VCaP (cell line): ENCODE results near the gene CCDC6.
"Not testable (repeated sequence)": the region's sequence is repeated elsewhere in the genome, so short reads cannot be mapped to it uniquely, and the experiment has no call there.

ENCODE experiments used
- H3K27ac ChIP-seq: fragments of 450-650 bp; 2 replicates; pipeline ENCODE4 v1.5.1; 2017
- TF ChIP-seq, protein P1 (sequence below): fragments of 450-650 bp; conservative IDR thresholded peaks from 2 replicates; pipeline ENCODE4 v1.5.1; 2017; ENCODE audit warnings: mild to moderate bottlenecking, moderate library complexity

The CCDC6 gene

DNA sequence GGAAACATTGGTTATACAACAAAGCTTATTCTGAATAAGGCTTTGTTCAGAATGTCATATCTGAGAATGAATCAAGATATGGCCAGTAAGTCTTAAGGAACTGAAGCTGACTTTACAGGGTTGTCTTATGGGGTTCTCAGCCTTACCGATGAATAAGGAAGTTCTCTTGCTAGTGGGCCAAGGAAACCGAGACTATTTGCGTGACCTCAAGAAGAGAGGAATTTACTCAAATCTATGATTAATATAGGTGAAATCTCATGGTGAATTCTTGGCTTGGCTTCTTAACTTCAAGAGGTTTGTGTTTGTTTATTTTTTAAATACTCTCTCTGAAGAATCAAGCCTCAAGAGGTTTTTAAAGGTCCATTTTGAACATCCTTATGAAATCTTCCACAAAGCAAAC lies 148.4 kb downstream of the CCDC6 start:
- TF ChIP-seq, protein P1, sequence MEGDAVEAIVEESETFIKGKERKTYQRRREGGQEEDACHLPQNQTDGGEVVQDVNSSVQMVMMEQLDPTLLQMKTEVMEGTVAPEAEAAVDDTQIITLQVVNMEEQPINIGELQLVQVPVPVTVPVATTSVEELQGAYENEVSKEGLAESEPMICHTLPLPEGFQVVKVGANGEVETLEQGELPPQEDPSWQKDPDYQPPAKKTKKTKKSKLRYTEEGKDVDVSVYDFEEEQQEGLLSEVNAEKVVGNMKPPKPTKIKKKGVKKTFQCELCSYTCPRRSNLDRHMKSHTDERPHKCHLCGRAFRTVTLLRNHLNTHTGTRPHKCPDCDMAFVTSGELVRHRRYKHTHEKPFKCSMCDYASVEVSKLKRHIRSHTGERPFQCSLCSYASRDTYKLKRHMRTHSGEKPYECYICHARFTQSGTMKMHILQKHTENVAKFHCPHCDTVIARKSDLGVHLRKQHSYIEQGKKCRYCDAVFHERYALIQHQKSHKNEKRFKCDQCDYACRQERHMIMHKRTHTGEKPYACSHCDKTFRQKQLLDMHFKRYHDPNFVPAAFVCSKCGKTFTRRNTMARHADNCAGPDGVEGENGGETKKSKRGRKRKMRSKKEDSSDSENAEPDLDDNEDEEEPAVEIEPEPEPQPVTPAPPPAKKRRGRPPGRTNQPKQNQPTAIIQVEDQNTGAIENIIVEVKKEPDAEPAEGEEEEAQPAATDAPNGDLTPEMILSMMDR = no peak
- no peak overlapping the region for H3K27ac ChIP-seq

DNA sequence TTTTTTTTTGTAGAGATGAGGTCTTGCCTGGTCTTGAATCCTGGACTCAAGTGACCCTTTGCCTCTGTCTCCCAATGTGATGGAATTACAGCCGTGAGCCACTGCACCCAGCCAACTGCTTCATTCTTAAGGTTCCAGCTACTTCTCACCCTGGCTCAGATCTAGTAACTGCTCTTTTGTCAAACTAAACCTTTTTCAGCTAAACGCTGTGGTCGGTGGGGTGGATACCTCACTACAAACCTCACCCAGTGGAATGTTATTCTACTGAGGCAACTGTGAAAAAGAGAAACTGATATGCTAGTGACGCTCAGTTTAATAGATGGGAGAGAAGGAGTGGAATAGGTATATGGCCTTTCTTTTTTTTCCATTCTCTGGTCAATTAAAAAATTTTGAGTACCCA lies 151.4 kb downstream of the CCDC6 start:
- TF ChIP-seq, protein P1 = no peak

DNA sequence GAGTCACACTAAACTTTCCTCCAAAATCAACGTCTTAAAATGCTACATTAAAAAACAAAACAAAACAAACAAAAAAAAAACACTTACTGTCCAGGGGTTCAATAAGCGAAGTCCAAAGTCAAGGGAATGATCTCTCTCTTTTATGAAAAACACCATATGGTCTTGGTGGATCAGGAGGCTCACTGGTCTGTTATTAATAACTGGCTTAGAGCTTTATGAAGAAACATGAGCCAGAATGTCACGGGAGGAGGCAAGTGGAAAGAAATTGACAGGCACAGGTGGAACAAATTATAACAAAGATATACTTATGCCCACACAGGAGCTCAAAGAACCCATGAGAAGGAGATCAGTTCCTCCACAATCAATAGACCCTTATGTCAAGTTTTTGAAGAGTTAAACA lies 153.1 kb downstream of the CCDC6 start, which contains the start of gene MRLN:
TSS of gene MRLN (minus strand) at position 189 of the 400 bp plus-strand sequence.
- TF ChIP-seq, protein P1 = no peak
- H3K27ac ChIP-seq = no peak within 1 kb of the TSS

More for the DNA sequence above, 151.4 kb downstream of the CCDC6 start:
- H3K27ac ChIP-seq = no peak overlapping the region

DNA sequence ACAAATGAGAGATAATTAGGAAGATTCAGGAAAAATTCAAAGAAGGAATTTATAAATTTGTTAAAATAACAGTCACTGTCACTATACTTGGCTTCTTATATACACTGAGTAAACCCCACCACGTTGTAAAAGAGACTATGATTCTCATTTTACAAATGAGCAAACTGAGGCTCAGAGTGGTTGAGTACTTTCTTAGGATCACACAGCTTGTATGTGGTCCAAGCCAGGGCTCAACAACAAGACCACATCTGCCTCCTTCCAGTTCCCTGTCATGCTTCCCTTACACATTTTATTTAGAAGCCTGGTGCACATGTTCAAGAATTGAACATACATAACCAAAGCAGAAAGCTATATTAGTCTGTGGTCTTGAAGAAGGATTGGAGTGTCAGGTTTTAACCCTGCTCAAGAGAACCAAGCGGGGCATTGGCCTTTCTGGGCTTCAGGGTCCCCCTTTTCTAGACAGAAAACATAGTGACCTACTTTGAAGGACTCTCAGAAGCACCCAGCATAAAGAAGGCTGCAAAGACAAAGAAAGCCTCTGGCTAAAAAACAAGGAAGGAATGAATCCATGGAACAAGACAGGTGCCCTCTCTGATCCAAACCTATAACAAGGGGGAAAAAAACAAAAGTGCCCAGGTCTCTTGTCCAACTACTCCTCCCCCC lies 153.9 kb downstream of the CCDC6 start:
- TF ChIP-seq, protein P1 = no peak
- no peak overlapping the region for H3K27ac ChIP-seq

DNA sequence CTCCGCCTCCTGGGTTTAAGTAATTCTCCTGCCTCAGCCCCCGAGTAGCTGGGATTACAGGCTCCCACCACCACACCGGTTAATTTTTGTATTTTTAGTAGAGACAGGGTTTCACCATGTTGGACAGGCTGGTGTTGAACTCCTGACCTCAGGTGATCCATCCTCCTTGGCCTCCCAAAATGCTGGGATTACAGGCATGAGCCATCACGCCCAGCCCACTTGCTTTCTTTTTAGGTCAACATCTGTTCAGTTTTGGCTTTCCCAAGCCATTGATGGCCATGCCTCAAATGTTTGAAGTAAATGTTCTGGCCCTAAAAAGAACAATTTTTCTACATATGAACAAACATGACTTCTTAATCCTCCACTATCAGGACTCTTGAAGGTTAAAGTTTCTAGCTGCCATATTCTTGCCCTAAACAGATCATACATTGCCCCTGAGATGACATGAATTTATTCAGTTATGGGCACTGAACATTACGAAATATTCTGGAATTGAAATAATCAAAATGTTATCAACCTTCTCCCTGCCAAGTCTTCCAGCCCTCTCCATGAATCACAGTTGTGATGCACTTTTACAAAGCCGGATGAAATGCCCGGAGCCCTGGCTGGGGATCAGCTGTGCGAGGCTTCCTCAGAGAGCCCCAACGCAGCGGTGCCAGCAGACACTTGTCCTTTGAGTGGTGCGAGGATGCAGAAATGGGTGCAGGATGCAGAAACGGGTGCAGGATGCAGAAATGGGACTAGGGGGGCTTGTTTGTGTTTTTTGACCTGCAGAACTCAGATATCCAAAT lies 156.0 kb downstream of the CCDC6 start:
- no peak overlapping the region for H3K27ac ChIP-seq
- TF ChIP-seq, protein P1 = no peak

DNA sequence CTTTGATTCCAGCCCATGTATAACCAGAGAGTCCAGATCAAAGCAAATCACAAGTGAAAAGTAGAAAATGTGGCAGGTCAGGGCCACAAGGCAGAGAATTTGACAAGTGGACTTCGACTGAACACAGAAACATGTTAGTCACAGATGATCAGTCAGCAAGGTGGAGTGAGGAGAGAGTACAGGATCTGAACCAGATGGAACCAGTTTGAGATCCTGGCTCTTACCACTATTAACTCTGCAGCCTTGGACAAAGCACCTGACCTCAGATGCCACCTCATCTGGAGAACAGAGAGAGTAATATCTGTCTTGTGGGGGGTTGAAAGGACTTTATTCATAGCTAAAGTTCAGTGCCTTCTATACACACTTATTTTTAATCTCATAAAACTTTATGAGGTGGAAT lies 157.5 kb downstream of the CCDC6 start:
- H3K27ac ChIP-seq = no peak overlapping the region
- TF ChIP-seq, protein P1 = no peak

DNA sequence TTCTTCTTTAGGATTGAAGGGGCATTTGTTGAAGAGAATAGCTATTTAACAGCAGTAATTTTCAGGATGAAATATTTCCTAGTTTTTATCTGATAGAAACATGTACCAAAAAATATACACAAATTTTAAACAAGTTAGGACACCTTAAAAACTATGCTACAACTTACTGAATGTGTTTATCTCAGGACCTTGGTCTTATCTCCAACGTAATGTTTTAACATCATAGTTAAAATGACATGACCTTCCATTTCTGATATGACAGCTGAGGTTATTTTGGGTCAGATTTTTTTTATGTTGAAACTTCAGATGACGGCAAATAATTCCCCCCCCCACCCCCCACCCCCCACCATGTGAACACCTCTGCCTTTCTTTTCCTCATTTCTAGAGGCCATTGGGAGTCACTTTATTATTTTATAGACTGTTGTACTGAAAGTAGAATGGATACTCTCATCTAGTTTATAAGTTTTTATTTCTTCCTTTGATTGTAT lies 161.1 kb downstream of the CCDC6 start:
- H3K27ac ChIP-seq = no peak overlapping the region
- TF ChIP-seq, protein P1 = no peak

DNA sequence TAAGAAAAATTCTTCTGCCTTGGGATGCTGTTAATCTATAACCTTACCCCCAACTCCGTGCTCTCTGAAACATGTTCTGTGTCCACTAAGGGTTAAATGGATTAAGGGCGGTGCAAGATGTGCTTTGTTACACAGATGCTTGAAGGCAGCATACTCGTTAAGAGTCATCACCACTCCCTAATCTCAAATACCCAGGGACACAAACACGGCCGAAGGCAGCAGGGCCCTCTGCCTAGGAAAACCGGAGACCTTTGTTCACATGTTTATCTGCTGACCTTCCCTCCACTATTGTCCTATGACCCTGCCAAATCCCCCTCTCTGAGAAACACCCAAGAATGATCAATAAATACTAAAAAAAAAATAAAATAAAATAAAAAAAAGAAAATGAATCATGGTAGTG lies 161.6 kb downstream of the CCDC6 start:
- not testable (repeated sequence) for H3K27ac ChIP-seq

DNA sequence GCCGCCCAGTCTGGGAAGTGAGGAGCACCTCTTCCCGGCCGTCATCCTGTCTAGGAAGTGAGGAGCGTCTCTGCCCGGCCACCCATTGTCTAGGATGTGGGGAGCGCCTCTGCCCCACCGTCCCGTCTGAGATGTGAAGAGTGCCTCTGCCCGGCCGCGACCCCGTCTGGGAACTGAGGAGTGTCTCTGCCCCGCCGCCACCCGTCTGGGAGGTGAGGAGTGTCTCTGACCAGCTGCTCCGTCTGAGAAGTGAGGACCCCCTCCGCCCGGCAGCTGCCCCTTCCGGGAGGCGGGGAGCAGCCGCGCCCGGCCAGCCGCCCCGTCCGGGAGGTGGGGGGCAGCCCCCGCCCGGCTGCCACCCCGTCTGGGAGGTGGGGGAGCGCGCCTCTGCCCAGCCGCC lies 162.2 kb downstream of the CCDC6 start:
- not testable (repeated sequence) for H3K27ac ChIP-seq
